GM23338 (cell line): ENCODE results near the gene TRAPPC2. TPM values are rescaled to one million over a fixed set of nuclear protein-coding genes. Genes with fewer than 3 reads are reported as not detected.

Experiments used
- ATAC-seq: fragments of 200-7000 bp; cut with Tn5 transposase; 3 replicates; pipeline ENCODE4 v1.9.1; 2020
- DNase-seq: peaks from one replicate; pipeline ENCODE4 v3.0.0-alpha.2; 2015; ENCODE audit warnings: low spot score
- H2AFZ ChIP-seq: fragments of 200-600 bp; sonication (generic); 2 replicates; pipeline ENCODE4 v1.8.0; 2016; ENCODE audit warnings: antibody characterized with exemption, mild to moderate bottlenecking, moderate library complexity
- H3F3A ChIP-seq: fragments of 200-600 bp; sonication (generic); replicated peaks from 2 replicates; pipeline ENCODE4 v1.8.0; 2017; ENCODE audit warnings: antibody characterized with exemption, mixed run types, low read depth
- H3K27ac ChIP-seq: fragments of 200-600 bp; sonication (generic); 2 replicates; pipeline ENCODE4 v1.6.1; 2016; ENCODE audit warnings: low read depth
- H3K27me3 ChIP-seq: fragments of 200-600 bp; sonication (generic); 2 replicates; pipeline ENCODE4 v1.8.0; 2016; ENCODE audit warnings: mild to moderate bottlenecking, mixed run types, moderate library complexity; ENCODE audit not compliant: insufficient read depth
- H3K36me3 ChIP-seq: fragments of 200-600 bp; sonication (generic); 2 replicates; pipeline ENCODE4 v1.8.0; 2016; ENCODE audit warnings: mild to moderate bottlenecking; ENCODE audit not compliant: insufficient read depth
- H3K4me1 ChIP-seq: fragments of 200-600 bp; sonication (generic); 2 replicates; pipeline ENCODE4 v1.8.0; 2016; ENCODE audit warnings: mild to moderate bottlenecking, moderate library complexity; ENCODE audit not compliant: insufficient read depth
- H3K4me2 ChIP-seq: fragments of 200-600 bp; sonication (generic); 2 replicates; pipeline ENCODE4 v1.7.1; 2017; ENCODE audit warnings: mixed run types
- H3K4me3 ChIP-seq: fragments of 200-600 bp; sonication (generic); 2 replicates; pipeline ENCODE4 v1.6.1; 2016; ENCODE audit warnings: mixed run types
- H3K79me2 ChIP-seq: fragments of 200-600 bp; sonication (generic); replicated peaks from 2 replicates; pipeline ENCODE4 v1.8.0; 2017; ENCODE audit warnings: mild to moderate bottlenecking; ENCODE audit not compliant: insufficient read depth
- H3K9me2 ChIP-seq: fragments of 200-600 bp; sonication (generic); 2 replicates; pipeline ENCODE4 v1.8.0; 2017; ENCODE audit not compliant: insufficient read depth
- H4K20me1 ChIP-seq: fragments of 200-600 bp; sonication (generic); replicated peaks from 2 replicates; pipeline ENCODE4 v1.8.0; 2017; ENCODE audit warnings: mild to moderate bottlenecking; ENCODE audit not compliant: insufficient read depth
- H3K27ac Mint-ChIP-seq: 2 replicates; pipeline ENCODE4 v1.8.0; 2020; ENCODE audit warnings: inconsistent platforms, mild to moderate bottlenecking, moderate library complexity, mixed read lengths
- H3K27me3 Mint-ChIP-seq: 3 replicates; pipeline ENCODE4 v1.8.0; 2022; ENCODE audit warnings: low read depth, mild to moderate bottlenecking, moderate library complexity, mixed read lengths, inconsistent platforms; ENCODE audit not compliant: insufficient read depth, poor library complexity
- H3K36me3 Mint-ChIP-seq: 3 replicates; pipeline ENCODE4 v1.8.0; 2021; ENCODE audit warnings: low read depth, mild to moderate bottlenecking, inconsistent platforms, moderate library complexity, mixed read lengths
- H3K4me1 Mint-ChIP-seq: 3 replicates; pipeline ENCODE4 v1.8.0; 2020; ENCODE audit warnings: mild to moderate bottlenecking, inconsistent platforms, mixed read lengths
- H3K4me3 Mint-ChIP-seq: 3 replicates; pipeline ENCODE4 v1.8.0; 2021; ENCODE audit warnings: moderate library complexity, mild to moderate bottlenecking, inconsistent platforms, mixed read lengths
- H3K9me3 Mint-ChIP-seq: 3 replicates; pipeline ENCODE4 v1.8.0; 2020; ENCODE audit warnings: moderate library complexity, mild to moderate bottlenecking, inconsistent platforms, mixed read lengths
- CTCF ChIP-seq, 2 experiments: fragments of 200-600 bp in 1 of 2; sonication (generic) in 1 of 2; conservative IDR thresholded peaks; 2 replicates each; pipeline versions ENCODE4 v1.5.1 to v1.6.1; 2016 to 2017; ENCODE audit warnings: antibody characterized with exemption in 2 of 2, low read depth in 2 of 2, mild to moderate bottlenecking in 2 of 2, moderate library complexity in 1 of 2
- EZH2 ChIP-seq: fragments of 200-600 bp; sonication (generic); IDR thresholded peaks from one replicate; pipeline ENCODE4 v1.8.0; 2017; ENCODE audit warnings: antibody characterized with exemption, mild to moderate bottlenecking, low read depth; ENCODE audit not compliant: unreplicated experiment
- POLR2AphosphoS5 ChIP-seq: IDR thresholded peaks from 2 replicates; pipeline ENCODE4 v1.6.1; 2016; ENCODE audit warnings: antibody characterized with exemption, low read depth
- REST ChIP-seq: IDR thresholded peaks from one replicate; pipeline ENCODE4 v1.6.1; 2018; ENCODE audit warnings: antibody characterized with exemption; ENCODE audit not compliant: unreplicated experiment
- STAT1 ChIP-seq: IDR thresholded peaks from one replicate; pipeline ENCODE4 v1.6.1; 2016; ENCODE audit warnings: antibody characterized with exemption; ENCODE audit not compliant: unreplicated experiment
- ZNF462 ChIP-seq: fragments of 250-450 bp; sonication (Bioruptor Pico); IDR thresholded peaks from 2 replicates; pipeline ENCODE4 v1.5.0; 2020; ENCODE audit warnings: mild to moderate bottlenecking, moderate library complexity
- polyA plus RNA-seq: library from polyadenylated mRNA; unstranded; fragments of >200 nt; fragmentation: Nextera tagmentation; extraction: Ambion mirVana; gene quantifications from 2 replicates; pipeline ENCODE4 v1.2.1, GENCODE V29; 2016
- total RNA-seq: library from RNA; depleted of rRNA; stranded (reverse); fragments of >200 nt; shearing (Covaris generic); gene quantifications from 2 replicates; pipeline ENCODE4 v1.2.3, GENCODE V29; 2014

TRAPPC2 gene
- total and polyA plus RNA-seq, 2 experiments from 2014 or later: 11.7 to 14.6 TPM

GRCh38 chrX:13697976-13698375 lies 36.4 kb downstream of the TRAPPC2 start:
- no peaks in the 10 kb centered on the region for H3K9me3 Mint-ChIP-seq
- Histone ChIP-seq H3K4me3 (no peak overlapping the region), H3K4me1 (peaks cover 19% of the 10 kb centered on the region), H2AFZ (no peak overlapping the region), H4K20me1 (peaks cover 18% of the 10 kb centered on the region; the same call in 1 of the 2 replicates), H3F3A (no peaks in the 10 kb centered on the region), H3K4me2 (0 out of 2 replicates have a peak overlapping the region, but pooled peaks have one; percentile 32), H3K9me2 (no peaks in the 10 kb centered on the region), H3K79me2 (peaks cover 98% of the 10 kb centered on the region), H3K27ac (no peak overlapping the region), H3K27me3 (no peaks in the 10 kb centered on the region), H3K36me3 (no peaks in the 10 kb centered on the region)
- TF ChIP-seq REST (no peak), STAT1 (no peak), POLR2AphosphoS5 (no peak)
- no peak overlapping the region for H3K4me3 Mint-ChIP-seq
- H3K4me1 Mint-ChIP-seq: peaks cover 56% of the 10 kb centered on the region
- no peaks in the 10 kb centered on the region; the same call in 2 of the 3 replicates for H3K36me3 Mint-ChIP-seq
- ATAC-seq (no peak), DNase-seq (no peak)
- peaks cover 6% of the 10 kb centered on the region for H3K27me3 Mint-ChIP-seq
- H3K27ac Mint-ChIP-seq: no peak overlapping the region

GRCh38 chrX:13697455-13697854 lies 37.0 kb downstream of the TRAPPC2 start:
- Mint-ChIP-seq H3K27me3 (peaks cover 7% of the 10 kb centered on the region), H3K9me3 (no peaks in the 10 kb centered on the region), H3K27ac (no peak overlapping the region; the same call in 1 of the 2 replicates), H3K36me3 (no peaks in the 10 kb centered on the region; the same call in 2 of the 3 replicates), H3K4me3 (no peak overlapping the region), H3K4me1 (peaks cover 58% of the 10 kb centered on the region)
- no peaks in the 10 kb centered on the region for H3K36me3 ChIP-seq
- no peak overlapping the region for H3K4me2 ChIP-seq
- DNase-seq (no peak), ATAC-seq (no peak)
- no peaks in the 10 kb centered on the region for H3K9me2 ChIP-seq
- H3F3A ChIP-seq: no peaks in the 10 kb centered on the region
- no peak overlapping the region for H3K27ac ChIP-seq
- no peak overlapping the region for H2AFZ ChIP-seq
- H4K20me1 ChIP-seq: peaks cover 15% of the 10 kb centered on the region; the same call in 1 of the 2 replicates
- no peak overlapping the region for H3K4me3 ChIP-seq
- H3K79me2 ChIP-seq: peaks cover 98% of the 10 kb centered on the region
- H3K27me3 ChIP-seq: no peaks in the 10 kb centered on the region
- peaks cover 24% of the 10 kb centered on the region for H3K4me1 ChIP-seq
- TF ChIP-seq CTCF (conservative IDR thresholded peaks at IDR 0.05; ENCODE audit: low read depth in 2 of 2) (no peak), REST (no peak), EZH2 (no peak), ZNF462 (CRISPR knock-in tag) (no peak)
